Uterus (tissue), 2 donors: ENCODE results near the gene BSN.

Experiments
- POLR2A ChIP-seq, 2 donors: fragments of 450-650 bp; IDR thresholded peaks; one replicate each; pipeline ENCODE4 v1.6.1; 2016; ENCODE audit warnings: antibody characterized with exemption in 2 of 2, mild to moderate bottlenecking in 1 of 2, moderate library complexity in 1 of 2
- TF ChIP-seq, protein P1 (sequence below), 4 experiments: fragments of 200-600 bp in 2 of 4; fragments of 450-650 bp in 2 of 4; sonication (generic) in 2 of 4; IDR thresholded peaks; one replicate each; pipeline ENCODE4 v1.5.1; 2016 to 2019; ENCODE audit warnings: antibody characterized with exemption in 4 of 4, mild to moderate bottlenecking in 2 of 4, moderate library complexity in 1 of 4

GRCh38 chr3:49614936-49615335 lies 60.7 kb downstream of the BSN start:
- TF ChIP-seq, protein P1, sequence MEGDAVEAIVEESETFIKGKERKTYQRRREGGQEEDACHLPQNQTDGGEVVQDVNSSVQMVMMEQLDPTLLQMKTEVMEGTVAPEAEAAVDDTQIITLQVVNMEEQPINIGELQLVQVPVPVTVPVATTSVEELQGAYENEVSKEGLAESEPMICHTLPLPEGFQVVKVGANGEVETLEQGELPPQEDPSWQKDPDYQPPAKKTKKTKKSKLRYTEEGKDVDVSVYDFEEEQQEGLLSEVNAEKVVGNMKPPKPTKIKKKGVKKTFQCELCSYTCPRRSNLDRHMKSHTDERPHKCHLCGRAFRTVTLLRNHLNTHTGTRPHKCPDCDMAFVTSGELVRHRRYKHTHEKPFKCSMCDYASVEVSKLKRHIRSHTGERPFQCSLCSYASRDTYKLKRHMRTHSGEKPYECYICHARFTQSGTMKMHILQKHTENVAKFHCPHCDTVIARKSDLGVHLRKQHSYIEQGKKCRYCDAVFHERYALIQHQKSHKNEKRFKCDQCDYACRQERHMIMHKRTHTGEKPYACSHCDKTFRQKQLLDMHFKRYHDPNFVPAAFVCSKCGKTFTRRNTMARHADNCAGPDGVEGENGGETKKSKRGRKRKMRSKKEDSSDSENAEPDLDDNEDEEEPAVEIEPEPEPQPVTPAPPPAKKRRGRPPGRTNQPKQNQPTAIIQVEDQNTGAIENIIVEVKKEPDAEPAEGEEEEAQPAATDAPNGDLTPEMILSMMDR (IDR thresholded peaks at IDR 0.05) = no peak
- no peak for TF ChIP-seq POLR2A (IDR thresholded peaks at IDR 0.05)
